GM12892 (cell line): Measurements from ENCODE around the gene SLC24A3.

Experiments used
- DNase-seq: peaks from one replicate; pipeline ENCODE4 v3.0.0; 2011; ENCODE audit not compliant: insufficient read length
- FAIRE-seq: peaks from 2 replicates; lab custom pipeline; 2011; peaks lifted over from hg19 to GRCh38; lab: Jason Lieb, UNC
- POLR2A ChIP-seq: IDR thresholded peaks from 2 replicates; pipeline ENCODE4 v1.6.1; 2011; ENCODE audit warnings: low read depth, low read length, control low read depth
- POLR2AphosphoS5 ChIP-seq: IDR thresholded peaks from 2 replicates; pipeline ENCODE4 v1.6.1; 2011; ENCODE audit warnings: low read depth, low read length, control low read depth
- TAF1 ChIP-seq: IDR thresholded peaks from 2 replicates; pipeline ENCODE4 v1.6.1; 2011; ENCODE audit warnings: low read depth, mild to moderate bottlenecking, control low read depth, low read length, borderline replicate concordance

The SLC24A3 gene

DNA sequence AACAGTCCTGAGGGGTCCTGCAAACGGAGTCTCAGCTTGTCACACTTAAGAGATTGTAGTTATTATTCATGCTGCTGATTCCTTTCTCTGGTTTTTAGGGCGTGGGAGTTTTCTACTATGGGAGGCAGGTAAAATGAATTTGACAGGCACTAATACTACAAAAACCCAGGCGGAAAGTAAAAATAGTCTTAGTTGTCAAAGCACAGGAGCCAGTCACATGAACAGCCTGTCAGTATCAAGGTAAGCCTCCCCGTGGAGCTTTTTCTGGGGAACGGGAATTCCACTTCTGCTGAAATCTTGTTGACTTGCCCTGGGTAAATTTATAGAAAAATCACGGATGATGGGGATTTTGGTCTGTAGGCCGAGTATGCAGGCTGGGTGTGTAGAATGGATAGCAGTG lies 79.8 kb downstream of the SLC24A3 start:
- FAIRE-seq (no peak), DNase-seq (no peak)
- TF ChIP-seq TAF1 (no peak), POLR2A (no peak), POLR2AphosphoS5 (no peak)

- TF ChIP-seq POLR2A (no peak), POLR2AphosphoS5 (no peak), TAF1 (no peak)
- FAIRE-seq (no peak), DNase-seq (no peak)
These were observed 82.6 kb downstream of the SLC24A3 start for GRCh38 chr20:19295076-19295475.

DNA sequence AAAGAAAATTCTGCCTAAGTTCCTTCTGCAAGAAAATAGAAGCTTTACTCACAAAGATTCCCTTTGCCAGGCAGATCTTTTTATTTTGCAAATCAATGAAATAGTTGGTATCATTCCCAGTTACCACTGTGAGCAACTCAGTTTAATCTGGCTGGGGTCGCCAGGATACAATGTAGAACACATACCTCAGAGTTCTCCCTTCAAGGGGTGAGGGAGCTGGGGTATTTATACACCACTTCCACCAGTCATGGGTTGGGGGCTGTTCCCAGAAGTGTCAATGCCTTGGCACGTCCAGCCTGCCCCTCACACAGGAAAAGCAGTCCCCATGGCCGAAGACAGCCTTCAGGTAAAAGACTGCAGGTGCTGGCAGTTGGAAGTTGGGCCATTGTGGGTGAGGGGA lies 86.2 kb downstream of the SLC24A3 start:
- DNase-seq (no peak), FAIRE-seq (no peak)

DNA sequence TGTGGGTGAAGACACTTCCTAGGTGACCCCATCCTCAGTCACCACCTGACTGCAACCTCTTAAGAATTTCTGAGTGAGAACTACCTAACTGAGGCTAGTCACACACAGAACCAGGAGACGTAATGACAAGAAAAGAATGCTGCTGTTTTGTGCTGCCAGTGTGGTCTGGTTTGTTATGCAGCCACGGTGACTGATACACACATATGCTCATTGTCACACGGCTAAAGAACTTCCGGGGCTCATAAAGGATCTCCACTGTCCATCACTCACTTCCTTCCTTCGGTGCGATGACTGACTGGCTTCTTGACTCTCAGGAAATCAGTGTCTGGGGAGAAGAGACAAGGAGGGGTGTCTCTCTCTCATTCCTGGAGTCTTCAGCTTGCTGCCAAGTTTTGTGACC lies 88.0 kb downstream of the SLC24A3 start:
- no peak for FAIRE-seq
- no peak for DNase-seq
- no peak for TF ChIP-seq TAF1
- TF ChIP-seq POLR2AphosphoS5: no peak
- no peak for TF ChIP-seq POLR2A

More for the DNA sequence above, 86.2 kb downstream of the SLC24A3 start:
- TF ChIP-seq POLR2A (no peak), POLR2AphosphoS5 (no peak)

DNA sequence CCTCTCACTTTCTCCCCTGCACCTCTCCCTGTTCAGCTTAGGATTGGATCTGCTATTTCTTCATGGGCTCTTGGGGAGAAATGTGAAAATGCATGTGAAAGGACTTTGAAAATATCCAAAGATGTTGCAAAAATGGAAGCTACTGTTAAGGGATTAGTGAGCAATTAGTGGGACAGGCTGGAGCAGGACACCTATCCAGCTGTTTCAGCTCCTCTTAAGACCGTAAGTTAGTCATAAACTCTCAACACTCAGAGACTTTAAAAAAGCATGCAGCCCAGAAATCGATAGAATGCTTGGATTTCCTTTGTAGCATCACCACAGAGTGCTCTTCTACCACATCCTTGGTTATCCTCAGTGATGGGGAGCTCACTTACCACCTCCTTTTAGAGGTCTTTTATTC lies 88.7 kb downstream of the SLC24A3 start:
- FAIRE-seq: no peak
- TF ChIP-seq TAF1 (no peak), POLR2A (no peak), POLR2AphosphoS5 (no peak)
- no peak for DNase-seq

DNA sequence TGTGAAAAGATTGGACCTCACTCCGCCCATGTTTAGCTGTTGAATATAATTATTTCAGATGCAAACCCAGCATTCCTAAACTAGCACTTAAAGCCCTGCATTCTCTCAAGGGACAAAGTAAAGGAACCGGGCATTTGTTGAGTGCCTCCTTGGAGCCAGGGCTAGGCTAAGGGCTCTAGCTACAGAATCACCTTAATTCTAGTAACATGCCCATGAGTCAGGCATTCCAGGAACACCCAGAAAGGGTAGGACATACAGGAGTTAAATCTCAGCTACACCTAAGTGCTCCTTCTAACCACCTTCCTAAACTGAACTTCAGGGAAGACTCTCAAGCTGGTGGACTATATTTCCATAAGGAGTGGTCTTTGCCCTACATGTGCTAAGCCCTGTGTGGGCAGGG lies 89.4 kb downstream of the SLC24A3 start:
- FAIRE-seq (no peak), DNase-seq (no peak)
- TF ChIP-seq POLR2AphosphoS5 (no peak), TAF1 (no peak), POLR2A (no peak)

- FAIRE-seq: no peak
- no peak for DNase-seq
- no peak for TF ChIP-seq POLR2AphosphoS5
- TF ChIP-seq TAF1: no peak
- TF ChIP-seq POLR2A: no peak
These were observed 90.3 kb downstream of the SLC24A3 start for GRCh38 chr20:19302714-19303113.

DNA sequence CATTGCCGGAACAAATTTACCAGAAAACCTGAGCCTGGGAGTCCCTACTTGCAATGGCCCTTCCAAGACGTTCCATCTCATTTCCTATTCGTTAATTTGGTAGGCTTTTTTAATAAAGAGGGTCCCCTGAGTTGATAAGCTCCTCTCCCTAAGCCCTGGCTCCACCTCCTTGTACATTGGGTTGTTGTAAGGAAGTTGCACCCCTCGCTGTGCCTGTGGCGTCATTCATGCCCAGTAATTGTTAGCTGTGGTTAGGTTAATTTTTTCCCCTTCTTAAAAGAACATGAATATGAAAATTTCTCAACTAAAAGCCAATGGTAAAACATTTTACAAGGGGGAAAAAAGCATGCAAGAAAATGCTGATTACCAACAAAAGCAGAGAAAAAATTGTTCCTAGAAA lies 91.9 kb downstream of the SLC24A3 start:
- DNase-seq (no peak), FAIRE-seq (no peak)
- no peak for TF ChIP-seq TAF1
- TF ChIP-seq POLR2A: no peak
- no peak for TF ChIP-seq POLR2AphosphoS5

DNA sequence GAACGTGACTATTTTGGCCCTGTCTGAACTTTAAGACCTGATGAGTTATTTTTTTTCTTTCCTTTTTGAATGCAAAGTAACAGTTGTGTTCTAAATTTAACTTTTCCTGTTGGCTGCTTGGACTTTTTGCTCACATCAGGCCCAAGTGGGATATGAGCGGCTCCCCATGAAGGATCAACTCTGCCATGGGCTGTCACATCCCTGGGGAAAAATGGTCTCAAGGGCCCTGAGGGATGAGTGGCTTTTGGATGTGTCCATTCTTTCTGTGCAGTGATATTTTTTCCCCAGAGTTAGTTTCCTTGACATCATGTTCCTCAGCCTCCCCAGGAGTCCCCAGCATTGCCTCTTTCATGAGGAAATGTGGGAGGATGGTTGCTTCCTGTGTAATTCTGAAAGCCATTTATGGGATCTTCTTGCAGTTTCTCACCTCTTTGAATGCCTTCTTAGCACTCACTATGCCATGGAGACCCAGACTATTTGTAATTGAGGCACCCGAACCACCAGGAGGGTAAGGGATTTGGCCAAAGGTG lies 92.5 kb downstream of the SLC24A3 start:
- DNase-seq (no peak), FAIRE-seq (no peak)
- TF ChIP-seq POLR2A (no peak), TAF1 (no peak), POLR2AphosphoS5 (no peak)

DNA sequence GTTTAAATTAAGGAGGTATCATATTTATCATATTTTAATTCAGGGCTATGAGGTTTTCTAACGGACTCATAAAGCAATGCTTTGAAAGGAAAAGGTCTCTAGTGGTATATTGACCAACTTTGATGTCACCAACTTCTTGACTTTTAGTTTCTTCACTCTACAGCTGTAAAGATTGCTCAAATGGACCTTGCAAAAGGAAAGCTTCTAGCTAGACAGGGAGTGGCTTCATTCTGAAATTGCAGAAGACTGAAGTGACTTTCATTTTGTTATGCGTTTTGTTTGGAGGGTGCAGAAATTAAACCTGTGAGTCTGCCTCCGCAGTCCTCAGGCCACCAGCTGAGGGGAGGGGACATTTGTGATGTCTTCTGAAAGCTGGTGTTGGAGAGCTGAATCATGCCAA lies 95.7 kb downstream of the SLC24A3 start:
- no peak for FAIRE-seq
- no peak for DNase-seq
- TF ChIP-seq POLR2A (no peak), POLR2AphosphoS5 (no peak), TAF1 (no peak)

- TF ChIP-seq TAF1 (no peak), POLR2AphosphoS5 (no peak), POLR2A (no peak)
- DNase-seq: no peak
- FAIRE-seq: no peak
These were observed 98.1 kb downstream of the SLC24A3 start for GRCh38 chr20:19310541-19310940.

DNA sequence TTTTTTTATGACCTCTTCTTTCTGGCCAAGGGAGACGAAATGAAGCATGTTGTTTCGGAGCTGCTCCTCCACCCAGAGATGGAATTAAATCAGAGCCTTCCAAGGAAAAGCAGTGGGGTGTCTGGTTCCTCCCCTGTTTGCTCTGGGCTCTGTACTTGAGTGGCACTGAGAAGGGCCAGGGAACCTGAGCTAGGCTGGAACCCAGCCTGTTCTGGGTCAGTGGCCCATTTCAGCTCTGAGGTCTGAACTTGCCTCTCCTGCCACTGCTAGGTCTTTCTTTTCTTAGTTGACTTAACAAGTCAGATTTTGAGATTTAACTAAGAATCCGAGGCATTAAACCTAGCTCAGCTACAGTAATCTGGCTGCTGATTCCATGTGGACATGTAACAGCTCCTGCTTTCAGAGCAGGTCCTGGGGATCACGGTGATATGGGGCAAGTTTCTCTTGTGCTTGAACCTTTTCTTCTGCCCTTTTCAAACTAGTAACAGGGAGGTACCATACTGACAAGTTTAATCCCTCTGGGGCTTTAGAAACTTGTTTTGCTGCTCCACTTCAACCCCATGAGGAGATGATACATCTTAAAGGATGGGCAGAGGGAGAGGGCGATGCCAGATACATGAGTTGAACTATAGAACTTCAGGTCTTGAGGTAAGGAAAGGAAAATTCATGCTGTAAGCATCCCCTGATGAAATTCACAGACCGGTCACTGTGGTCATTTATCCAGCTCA lies 101.1 kb downstream of the SLC24A3 start:
- FAIRE-seq (no peak), DNase-seq (no peak)
- TF ChIP-seq POLR2A (no peak), POLR2AphosphoS5 (no peak), TAF1 (no peak)

DNA sequence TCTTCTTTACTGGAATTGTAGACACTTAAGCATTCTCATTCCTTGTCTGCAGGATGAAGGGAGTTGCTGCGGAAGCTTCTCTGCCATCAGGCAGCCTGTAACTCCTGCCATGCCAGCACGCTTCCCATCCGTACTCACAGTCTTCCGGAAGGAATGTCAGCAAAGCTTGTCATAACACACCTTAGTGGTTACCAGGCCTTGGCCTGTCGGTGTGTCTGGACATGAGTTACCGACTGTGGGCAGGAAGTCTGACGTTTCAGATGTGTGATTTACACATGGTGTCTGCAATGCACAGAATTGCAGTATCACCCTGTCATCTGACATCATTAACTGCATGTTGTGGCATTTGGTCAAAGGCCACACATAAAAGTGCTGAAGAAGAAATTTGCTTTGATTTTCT lies 102.2 kb downstream of the SLC24A3 start:
- FAIRE-seq (no peak), DNase-seq (no peak)
- TF ChIP-seq POLR2AphosphoS5 (no peak), POLR2A (no peak), TAF1 (no peak)
